Upper lobe of left lung (tissue), 4 donors: Measurements from ENCODE around the gene RNF8.

Experiments
- CTCF ChIP-seq, 6 experiments: fragments of 450-650 bp in 4 of 6; fragments of 200-600 bp in 2 of 6; sonication (generic) in 2 of 6; IDR thresholded peaks; one replicate each; pipeline ENCODE4 v1.5.1; 2016 to 2019; ENCODE audit warnings: antibody characterized with exemption in 6 of 6
- EP300 ChIP-seq, 4 donors: sonication (generic); formaldehyde crosslinking; IDR thresholded peaks; one replicate each; pipeline ENCODE4 v1.5.1; 2017; ENCODE audit warnings: antibody characterized with exemption in 4 of 4, control low read depth in 2 of 4
- POLR2A ChIP-seq, 4 donors: fragments of 450-650 bp; IDR thresholded peaks; one replicate each; pipeline ENCODE4 v1.5.1; 2016 to 2017; ENCODE audit warnings: antibody characterized with exemption in 4 of 4, mild to moderate bottlenecking in 2 of 4
- POLR2AphosphoS5 ChIP-seq, 2 donors: sonication (generic); formaldehyde crosslinking; IDR thresholded peaks; one replicate each; pipeline ENCODE4 v1.5.1; 2017; ENCODE audit warnings: antibody characterized with exemption in 2 of 2

GRCh38 chr6:37376078-37376743 is 22.4 kb downstream of the RNF8 start:
- TF ChIP-seq POLR2AphosphoS5 (IDR thresholded peaks at IDR 0.05) = no peak
- no peak for TF ChIP-seq CTCF (IDR thresholded peaks at IDR 0.05)
- no peak for TF ChIP-seq POLR2A (IDR thresholded peaks at IDR 0.05)
- no peak for TF ChIP-seq EP300 (IDR thresholded peaks at IDR 0.05)
